Measurements from ENCODE around the gene CTNNA3.

- TF ChIP-seq, protein P1, sequence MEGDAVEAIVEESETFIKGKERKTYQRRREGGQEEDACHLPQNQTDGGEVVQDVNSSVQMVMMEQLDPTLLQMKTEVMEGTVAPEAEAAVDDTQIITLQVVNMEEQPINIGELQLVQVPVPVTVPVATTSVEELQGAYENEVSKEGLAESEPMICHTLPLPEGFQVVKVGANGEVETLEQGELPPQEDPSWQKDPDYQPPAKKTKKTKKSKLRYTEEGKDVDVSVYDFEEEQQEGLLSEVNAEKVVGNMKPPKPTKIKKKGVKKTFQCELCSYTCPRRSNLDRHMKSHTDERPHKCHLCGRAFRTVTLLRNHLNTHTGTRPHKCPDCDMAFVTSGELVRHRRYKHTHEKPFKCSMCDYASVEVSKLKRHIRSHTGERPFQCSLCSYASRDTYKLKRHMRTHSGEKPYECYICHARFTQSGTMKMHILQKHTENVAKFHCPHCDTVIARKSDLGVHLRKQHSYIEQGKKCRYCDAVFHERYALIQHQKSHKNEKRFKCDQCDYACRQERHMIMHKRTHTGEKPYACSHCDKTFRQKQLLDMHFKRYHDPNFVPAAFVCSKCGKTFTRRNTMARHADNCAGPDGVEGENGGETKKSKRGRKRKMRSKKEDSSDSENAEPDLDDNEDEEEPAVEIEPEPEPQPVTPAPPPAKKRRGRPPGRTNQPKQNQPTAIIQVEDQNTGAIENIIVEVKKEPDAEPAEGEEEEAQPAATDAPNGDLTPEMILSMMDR (IDR thresholded peaks at IDR 0.05; ENCODE audit: low read depth, low read length, missing input control): no peak
- no peak for TF ChIP-seq GABPA (IDR thresholded peaks at IDR 0.05 in 1 of 2, conservative IDR thresholded peaks at IDR 0.05 in 1 of 2)
- TF ChIP-seq REST (IDR thresholded peaks at IDR 0.05): no peak
Measured at GRCh38 chr10:65891073-65891981, 1804.7 kb downstream of the CTNNA3 start.
